HepG2 (cell line): Measurements from ENCODE around the gene TK1. TPM values are rescaled to one million over a fixed set of nuclear protein-coding genes. Genes with fewer than 3 reads are reported as not detected.

Experiments used
- ATF1 ChIP-seq: IDR thresholded peaks from 2 replicates; pipeline ENCODE4 v1.6.1; 2016; ENCODE audit warnings: mild to moderate bottlenecking, control low read depth
- HNRNPK ChIP-seq: fragments of 200-400 bp; formaldehyde crosslinking; IDR thresholded peaks from 2 replicates; pipeline ENCODE4 v1.6.1; 2018; ENCODE audit warnings: low read length, low read depth, moderate library complexity, mild to moderate bottlenecking; ENCODE audit not compliant: poor library complexity, severe bottlenecking
- MED1 ChIP-seq: sonication (generic); formaldehyde crosslinking; IDR thresholded peaks from 2 replicates; pipeline ENCODE4 v1.4.0; 2020; ENCODE audit warnings: missing genetic modification reagents
- MNT ChIP-seq: fragments of 450-650 bp; IDR thresholded peaks from 2 replicates; pipeline ENCODE4 v1.6.1; 2016
- PPARG ChIP-seq: conservative IDR thresholded peaks from 2 replicates; pipeline ENCODE4 v1.6.1; 2016; ENCODE audit warnings: missing biosample characterization, missing genetic modification reagents
- PRDM15 ChIP-seq: sonication (generic); formaldehyde crosslinking; IDR thresholded peaks from 2 replicates; pipeline ENCODE4 v1.4.0; 2020; ENCODE audit warnings: missing genetic modification reagents
- SKI ChIP-seq: fragments of 450-650 bp; IDR thresholded peaks from one replicate; pipeline ENCODE4 v1.6.1; 2018; ENCODE audit warnings: mild to moderate bottlenecking; ENCODE audit not compliant: partially characterized antibody
- SRSF9 ChIP-seq: fragments of 200-400 bp; formaldehyde crosslinking; IDR thresholded peaks from 2 replicates; pipeline ENCODE4 v1.6.1; 2018; ENCODE audit warnings: borderline replicate concordance, mild to moderate bottlenecking, low read depth, low read length; ENCODE audit not compliant: insufficient read depth, poor library complexity, severe bottlenecking
- TFAP4 ChIP-seq: sonication (generic); IDR thresholded peaks from 2 replicates; pipeline ENCODE4 v1.6.1; 2016; ENCODE audit warnings: low read depth, borderline replicate concordance
- ZC3H4 ChIP-seq: sonication (generic); formaldehyde crosslinking; IDR thresholded peaks from 2 replicates; pipeline ENCODE4 v1.4.0; 2020; ENCODE audit warnings: missing genetic modification reagents, borderline replicate concordance
- ZNF251 ChIP-seq: sonication (generic); formaldehyde crosslinking; IDR thresholded peaks from 2 replicates; pipeline ENCODE4 v1.9.0; 2021; ENCODE audit warnings: mild to moderate bottlenecking, missing genetic modification reagents
- ZNF660 ChIP-seq: sonication (generic); formaldehyde crosslinking; IDR thresholded peaks from 2 replicates; pipeline ENCODE4 v1.5.1; 2020; ENCODE audit warnings: mild to moderate bottlenecking, low read depth, missing genetic modification reagents, borderline replicate concordance
- ZNF775 ChIP-seq: sonication (generic); formaldehyde crosslinking; IDR thresholded peaks from 2 replicates; pipeline ENCODE4 v1.4.0; 2020; ENCODE audit warnings: missing genetic modification reagents, mild to moderate bottlenecking, moderate library complexity, borderline replicate concordance
- polyA plus RNA-seq, 8 experiments: library from polyadenylated mRNA; depleted of rRNA in 3 of 8; stranded (reverse) in 7 of 8; unstranded in 1 of 8; fragments of >200 nt; fragmentation: Illumina TruSeq in 4 of 8; extraction: Trizol in 4 of 8; gene quantifications; 2 replicates each; pipeline versions ENCODE4 v1.2.1 to v1.2.3, GENCODE V29; 2011 to 2016; ENCODE audit warnings: low read depth in 4 of 8, missing spikeins in 1 of 8, mixed read lengths in 1 of 8; ENCODE audit not compliant: insufficient read depth in 1 of 8
- total RNA-seq, 5 experiments: library from RNA; depleted of rRNA; stranded (reverse); fragments of >200 nt; fragmentation: Illumina TruSeq; extraction: Trizol; gene quantifications; 2 replicates each; pipeline ENCODE4 v1.2.3, GENCODE V29; 2016; ENCODE audit warnings: low read depth in 1 of 5
- TF ChIP-seq, protein P1 (sequence below): sonication (generic); formaldehyde crosslinking; IDR thresholded peaks from 2 replicates; pipeline ENCODE4 v1.4.0; 2020; ENCODE audit warnings: mild to moderate bottlenecking, missing genetic modification reagents, borderline replicate concordance
- TF ChIP-seq, protein P2 (sequence below): sonication (generic); formaldehyde crosslinking; IDR thresholded peaks from 2 replicates; pipeline ENCODE4 v1.5.1; 2020; ENCODE audit warnings: mild to moderate bottlenecking, missing genetic modification reagents, moderate library complexity
- TF ChIP-seq, protein P3 (sequence below): sonication (generic); formaldehyde crosslinking; IDR thresholded peaks from 2 replicates; pipeline ENCODE4 v1.5.1; 2020; ENCODE audit warnings: missing genetic modification reagents, mild to moderate bottlenecking, borderline replicate concordance

Gene TK1
- total and polyA plus RNA-seq, 2 of the 13 experiments (the other 11 are each of a cell fraction or from before 2014, with no cell fraction given): 45.0 to 96.0 TPM

DNA sequence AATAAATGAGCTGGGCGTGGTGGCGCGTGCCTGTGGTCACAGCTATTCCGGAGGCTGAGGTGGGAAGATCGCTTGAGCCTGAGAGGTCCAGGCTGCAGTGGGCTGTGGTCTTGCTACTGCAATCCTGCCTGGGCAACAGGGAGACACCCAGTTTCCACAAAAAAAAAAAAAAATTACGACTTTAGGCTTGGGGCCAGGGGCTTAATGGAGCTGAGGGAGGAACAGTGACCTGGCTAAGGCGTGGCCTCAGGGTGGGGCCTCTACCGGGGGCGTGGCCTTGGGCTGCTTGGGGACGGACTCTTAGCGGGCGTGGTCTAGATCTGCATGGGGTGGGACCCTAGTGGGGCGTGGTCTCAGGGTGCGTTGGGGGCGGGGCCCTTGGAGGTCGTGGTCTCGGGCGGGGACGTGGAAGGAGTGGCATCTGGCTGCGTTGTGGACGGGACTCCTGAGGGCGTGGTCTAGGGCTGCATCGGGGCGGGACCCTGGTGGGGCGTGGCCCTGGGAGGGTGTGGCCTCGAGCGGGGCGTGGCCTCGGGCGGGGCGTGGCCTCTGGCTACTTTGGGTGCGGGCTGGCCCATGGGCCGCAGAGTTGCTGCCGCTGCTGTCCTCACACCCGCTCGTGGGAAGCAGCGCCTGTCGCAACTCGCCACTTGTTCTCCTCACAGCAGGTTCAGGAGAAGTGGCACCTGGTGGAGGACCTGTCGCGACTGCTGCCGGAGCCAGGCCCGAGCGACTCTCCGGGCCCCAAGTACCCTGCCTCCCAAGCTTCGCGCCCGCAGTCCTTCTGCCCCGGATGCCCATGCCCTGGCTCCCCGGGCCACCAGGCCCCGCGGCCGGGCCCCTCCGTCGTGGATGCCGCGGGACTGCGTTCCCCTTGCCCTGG lies 46.4 kb downstream of the TK1 start (continued):
- TF ChIP-seq, protein P1, sequence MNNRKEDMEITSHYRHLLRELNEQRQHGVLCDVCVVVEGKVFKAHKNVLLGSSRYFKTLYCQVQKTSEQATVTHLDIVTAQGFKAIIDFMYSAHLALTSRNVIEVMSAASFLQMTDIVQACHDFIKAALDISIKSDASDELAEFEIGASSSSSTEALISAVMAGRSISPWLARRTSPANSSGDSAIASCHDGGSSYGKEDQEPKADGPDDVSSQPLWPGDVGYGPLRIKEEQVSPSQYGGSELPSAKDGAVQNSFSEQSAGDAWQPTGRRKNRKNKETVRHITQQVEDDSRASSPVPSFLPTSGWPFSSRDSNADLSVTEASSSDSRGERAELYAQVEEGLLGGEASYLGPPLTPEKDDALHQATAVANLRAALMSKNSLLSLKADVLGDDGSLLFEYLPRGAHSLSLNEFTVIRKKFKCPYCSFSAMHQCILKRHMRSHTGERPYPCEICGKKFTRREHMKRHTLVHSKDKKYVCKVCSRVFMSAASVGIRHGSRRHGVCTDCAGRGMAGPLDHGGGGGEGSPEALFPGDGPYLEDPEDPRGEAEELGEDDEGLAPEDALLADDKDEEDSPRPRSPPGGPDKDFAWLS (CRISPR knock-in tag): no peak
- TF ChIP-seq PRDM15 (CRISPR knock-in tag): peak; percentile 95
- TF ChIP-seq ATF1 (CRISPR knock-in tag): no peak
- TF ChIP-seq ZC3H4 (CRISPR knock-in tag): no peak
- peak; percentile 25 for TF ChIP-seq SKI
- TF ChIP-seq, protein P2, sequence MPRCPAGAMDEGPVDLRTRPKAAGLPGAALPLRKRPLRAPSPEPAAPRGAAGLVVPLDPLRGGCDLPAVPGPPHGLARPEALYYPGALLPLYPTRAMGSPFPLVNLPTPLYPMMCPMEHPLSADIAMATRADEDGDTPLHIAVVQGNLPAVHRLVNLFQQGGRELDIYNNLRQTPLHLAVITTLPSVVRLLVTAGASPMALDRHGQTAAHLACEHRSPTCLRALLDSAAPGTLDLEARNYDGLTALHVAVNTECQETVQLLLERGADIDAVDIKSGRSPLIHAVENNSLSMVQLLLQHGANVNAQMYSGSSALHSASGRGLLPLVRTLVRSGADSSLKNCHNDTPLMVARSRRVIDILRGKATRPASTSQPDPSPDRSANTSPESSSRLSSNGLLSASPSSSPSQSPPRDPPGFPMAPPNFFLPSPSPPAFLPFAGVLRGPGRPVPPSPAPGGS (CRISPR knock-in tag): peak; percentile 65; the same call in 1 of the 2 replicates
- TF ChIP-seq HNRNPK: peak; percentile 80
- TF ChIP-seq, protein P3, sequence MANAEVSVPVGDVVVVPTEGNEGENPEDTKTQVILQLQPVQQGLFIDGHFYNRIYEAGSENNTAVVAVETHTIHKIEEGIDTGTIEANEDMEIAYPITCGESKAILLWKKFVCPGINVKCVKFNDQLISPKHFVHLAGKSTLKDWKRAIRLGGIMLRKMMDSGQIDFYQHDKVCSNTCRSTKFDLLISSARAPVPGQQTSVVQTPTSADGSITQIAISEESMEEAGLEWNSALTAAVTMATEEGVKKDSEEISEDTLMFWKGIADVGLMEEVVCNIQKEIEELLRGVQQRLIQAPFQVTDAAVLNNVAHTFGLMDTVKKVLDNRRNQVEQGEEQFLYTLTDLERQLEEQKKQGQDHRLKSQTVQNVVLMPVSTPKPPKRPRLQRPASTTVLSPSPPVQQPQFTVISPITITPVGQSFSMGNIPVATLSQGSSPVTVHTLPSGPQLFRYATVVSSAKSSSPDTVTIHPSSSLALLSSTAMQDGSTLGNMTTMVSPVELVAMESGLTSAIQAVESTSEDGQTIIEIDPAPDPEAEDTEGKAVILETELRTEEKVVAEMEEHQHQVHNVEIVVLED: peak; percentile 73
- TF ChIP-seq ZNF775 (CRISPR knock-in tag): no peak
- 0 out of 2 replicates have a peak, but pooled peaks have one; percentile 4 for TF ChIP-seq TFAP4
- peak; percentile 78 for TF ChIP-seq MNT
- no peak for TF ChIP-seq ZNF660 (CRISPR knock-in tag)
- TF ChIP-seq SRSF9: no peak
- TF ChIP-seq MED1 (CRISPR knock-in tag): 0 out of 2 replicates have a peak, but pooled peaks have one; percentile 35
- no peak for TF ChIP-seq ZNF251 (CRISPR knock-in tag)
- no peak for TF ChIP-seq PPARG (CRISPR knock-in tag)
